Mesenchymal stem cell (in vitro differentiated cells and primary cell): Measurements from ENCODE around the gene AKT2.

Source experiments
- DNase-seq: peaks from one replicate; pipeline ENCODE4 v3.0.0-alpha.2; 2013
- H2AFZ ChIP-seq: one replicate; pipeline ENCODE4 v1.6.1; 2013; ENCODE audit warnings: low read depth, mild to moderate bottlenecking, control low read depth, inconsistent platforms, low read length, moderate library complexity
- H2AK5ac ChIP-seq: 2 replicates; pipeline ENCODE4 v1.6.1; 2013; ENCODE audit warnings: low read length, moderate library complexity, mild to moderate bottlenecking, inconsistent platforms; ENCODE audit not compliant: severe bottlenecking
- H2BK120ac ChIP-seq: one replicate; pipeline ENCODE4 v1.6.1; 2013; ENCODE audit warnings: low read depth, mild to moderate bottlenecking, inconsistent platforms, low read length, moderate library complexity
- H2BK12ac ChIP-seq, 2 experiments: one replicate each; pipeline ENCODE4 v1.6.1; 2013; ENCODE audit warnings: inconsistent platforms in 2 of 2, low read length in 2 of 2, mild to moderate bottlenecking in 2 of 2, moderate library complexity in 2 of 2, control low read depth in 1 of 2
- H2BK15ac ChIP-seq: one replicate; pipeline ENCODE4 v1.6.1; 2013; ENCODE audit warnings: mild to moderate bottlenecking, low read depth, inconsistent platforms; ENCODE audit not compliant: poor library complexity, severe bottlenecking
- H2BK5ac ChIP-seq: 2 replicates; pipeline ENCODE4 v1.6.1; 2013; ENCODE audit warnings: low read depth, mild to moderate bottlenecking, low read length, control low read depth, inconsistent platforms; ENCODE audit not compliant: poor library complexity, severe bottlenecking
- H3K14ac ChIP-seq, 2 experiments: one replicate each; pipeline ENCODE4 v1.6.1; 2013; ENCODE audit warnings: inconsistent platforms in 2 of 2, low read length in 2 of 2, control low read depth in 1 of 2, mild to moderate bottlenecking in 1 of 2, moderate library complexity in 1 of 2
- H3K18ac ChIP-seq, 2 experiments: one replicate each; pipeline ENCODE4 v1.6.1; 2013; ENCODE audit warnings: inconsistent platforms in 2 of 2, low read length in 2 of 2, control low read depth in 1 of 2, low read depth in 1 of 2, mild to moderate bottlenecking in 1 of 2
- H3K23ac ChIP-seq, 2 experiments: one replicate each; pipeline ENCODE4 v1.6.1; 2013; ENCODE audit warnings: inconsistent platforms in 2 of 2, low read length in 2 of 2, mild to moderate bottlenecking in 2 of 2, moderate library complexity in 2 of 2, control low read depth in 1 of 2
- H3K27ac ChIP-seq: 2 replicates; pipeline ENCODE4 v1.5.1; 2013; ENCODE audit warnings: mild to moderate bottlenecking, moderate library complexity, low read length, control low read depth, inconsistent platforms; ENCODE audit not compliant: poor library complexity, severe bottlenecking
- H3K27me3 ChIP-seq, 2 experiments: 2 replicates each; pipeline versions ENCODE4 v1.6.1 to v1.7.0; 2013; ENCODE audit warnings: low read length in 2 of 2, mild to moderate bottlenecking in 2 of 2, moderate library complexity in 2 of 2, control low read depth in 1 of 2, inconsistent platforms in 1 of 2; ENCODE audit not compliant: control insufficient read depth in 1 of 2, insufficient read depth in 1 of 2
- H3K36me3 ChIP-seq, 2 experiments: 2 replicates each; pipeline versions ENCODE4 v1.6.1 to v1.7.0; 2013; ENCODE audit warnings: low read length in 2 of 2, control low read depth in 1 of 2, inconsistent platforms in 1 of 2, low read depth in 1 of 2, mild to moderate bottlenecking in 1 of 2; ENCODE audit not compliant: insufficient read depth in 2 of 2, control insufficient read depth in 1 of 2
- H3K4ac ChIP-seq, 2 experiments: one replicate each; pipeline ENCODE4 v1.6.1; 2013; ENCODE audit warnings: inconsistent platforms in 2 of 2, low read length in 2 of 2, mild to moderate bottlenecking in 2 of 2, moderate library complexity in 2 of 2, control low read depth in 1 of 2, low read depth in 1 of 2
- H3K4me1 ChIP-seq: 2 replicates; pipeline ENCODE4 v1.6.1; 2013; ENCODE audit warnings: low read depth, low read length, control low read depth; ENCODE audit not compliant: control insufficient read depth, insufficient read depth
- H3K4me2 ChIP-seq: 2 replicates; pipeline ENCODE4 v1.6.1; 2013; ENCODE audit warnings: low read length, mild to moderate bottlenecking, inconsistent platforms; ENCODE audit not compliant: poor library complexity, severe bottlenecking
- H3K4me3 ChIP-seq, 2 experiments: 2 replicates each; pipeline versions ENCODE4 v1.5.1 to v1.7.0; 2013; ENCODE audit warnings: low read length in 2 of 2, mild to moderate bottlenecking in 2 of 2, control low read depth in 1 of 2, low read depth in 1 of 2; ENCODE audit not compliant: insufficient read depth in 1 of 2
- H3K79me1 ChIP-seq: replicated peaks from 2 replicates; pipeline ENCODE4 v1.6.1; 2013; ENCODE audit warnings: mild to moderate bottlenecking, control low read depth, low read length, inconsistent platforms; ENCODE audit not compliant: poor library complexity, severe bottlenecking
- H3K9ac ChIP-seq: 2 replicates; pipeline ENCODE4 v1.7.0; 2013; ENCODE audit warnings: mild to moderate bottlenecking, low read length, moderate library complexity
- H3K9me3 ChIP-seq: 2 replicates; pipeline ENCODE4 v1.7.0; 2013; ENCODE audit warnings: mild to moderate bottlenecking, low read length; ENCODE audit not compliant: control insufficient read depth
- H4K8ac ChIP-seq: one replicate; pipeline ENCODE4 v1.6.1; 2013; ENCODE audit warnings: inconsistent platforms, mild to moderate bottlenecking, low read length, moderate library complexity
- H4K91ac ChIP-seq: one replicate; pipeline ENCODE4 v1.6.1; 2013; ENCODE audit warnings: mild to moderate bottlenecking, low read length, inconsistent platforms
- WGBS: methylation state at CpG from one replicate; pipeline ENCODE4 v1.1.7; 2013; ENCODE audit warnings: mixed read lengths; 5-methylcytosine and 5-hydroxymethylcytosine counted together

Gene AKT2

GRCh38 chr19:40210889-40211288, 74.3 kb downstream of the AKT2 start:
- H3K18ac ChIP-seq = no peak overlapping the region
- H3K4ac ChIP-seq = no peak overlapping the region
- no peak for DNase-seq
- no peak overlapping the region for H2BK12ac ChIP-seq
- H2AK5ac ChIP-seq = no peak overlapping the region
- no peaks in the 10 kb centered on the region for H3K9me3 ChIP-seq
- H2AFZ ChIP-seq = no peak overlapping the region
- H2BK5ac ChIP-seq = no peak overlapping the region
- no peak overlapping the region for H2BK15ac ChIP-seq
- H3K14ac ChIP-seq = no peak overlapping the region
- no peak overlapping the region for H3K9ac ChIP-seq
- H3K36me3 ChIP-seq = peaks cover 50 to 56% of the 10 kb centered on the region in 2 experiments
- no peak overlapping the region for H3K4me2 ChIP-seq
- H3K27ac ChIP-seq = no peak overlapping the region
- H3K79me1 ChIP-seq = no peaks in the 10 kb centered on the region
- H4K91ac ChIP-seq = no peak overlapping the region
- 84% methylated on average over 5 of the region's 5 CpGs for WGBS
- no peak overlapping the region for H3K4me3 ChIP-seq
- H2BK120ac ChIP-seq = no peak overlapping the region
- no peak overlapping the region for H3K23ac ChIP-seq
- peaks cover 2% of the 10 kb centered on the region in 2 experiments for H3K27me3 ChIP-seq
- no peaks in the 10 kb centered on the region for H3K4me1 ChIP-seq
- H4K8ac ChIP-seq = no peak overlapping the region

DNA sequence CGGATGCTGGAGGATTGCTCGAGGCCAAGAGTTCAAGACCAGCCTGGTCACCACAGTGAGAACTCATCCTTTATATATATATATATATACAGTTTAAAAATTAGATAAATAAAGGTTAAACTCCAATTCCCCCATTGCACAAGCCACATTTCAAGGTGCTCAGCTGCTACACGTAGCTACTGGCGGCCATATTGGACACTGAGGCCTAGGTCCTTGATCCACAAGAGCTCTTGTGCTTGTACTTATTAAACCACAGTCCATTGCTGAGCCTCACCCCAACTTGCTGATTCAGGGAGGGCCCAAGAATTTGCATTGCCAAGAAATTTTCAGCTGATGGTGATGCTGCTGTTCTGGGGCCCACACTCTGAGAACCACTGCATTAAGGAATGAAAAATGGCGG, 76.5 kb downstream of the AKT2 start:
- no peak overlapping the region for H2BK15ac ChIP-seq
- H3K27ac ChIP-seq = no peak overlapping the region
- no peak overlapping the region for H3K4ac ChIP-seq
- no peak for DNase-seq
- no peak overlapping the region for H3K14ac ChIP-seq
- H3K4me1 ChIP-seq = no peaks in the 10 kb centered on the region
- no peaks in the 10 kb centered on the region for H3K79me1 ChIP-seq
- no peak overlapping the region for H2BK5ac ChIP-seq
- H3K18ac ChIP-seq = peak overlapping the region in 1 of 2 experiments; percentile 87
- H4K91ac ChIP-seq = no peak overlapping the region
- H3K27me3 ChIP-seq = no peaks in the 10 kb centered on the region
- H3K4me2 ChIP-seq = no peak overlapping the region
- no peak overlapping the region for H2AK5ac ChIP-seq
- peak overlapping the region; percentile 72 for H4K8ac ChIP-seq
- no peak overlapping the region for H3K23ac ChIP-seq
- no peak overlapping the region for H3K9ac ChIP-seq
- WGBS = 96% methylated on average over 3 of the region's 5 CpGs
- no peaks in the 10 kb centered on the region for H3K9me3 ChIP-seq
- H2AFZ ChIP-seq = no peak overlapping the region
- H3K4me3 ChIP-seq = no peak overlapping the region
- H3K36me3 ChIP-seq = peaks cover 61% of the 10 kb centered on the region in 2 experiments
- no peak overlapping the region for H2BK120ac ChIP-seq
- peak overlapping the region in 1 of 2 experiments; percentile 19 for H2BK12ac ChIP-seq

- H3K4ac ChIP-seq = no peak overlapping the region
- H2BK15ac ChIP-seq = peak overlapping the region; percentile 23
- H3K23ac ChIP-seq = no peak overlapping the region
- no peaks in the 10 kb centered on the region for H3K79me1 ChIP-seq
- H3K4me2 ChIP-seq = no peak overlapping the region
- no peak overlapping the region for H2BK12ac ChIP-seq
- H2AK5ac ChIP-seq = no peak overlapping the region
- no peak overlapping the region for H4K8ac ChIP-seq
- H3K9ac ChIP-seq = no peak overlapping the region
- H3K36me3 ChIP-seq = peaks cover 48 to 58% of the 10 kb centered on the region in 2 experiments
- H3K9me3 ChIP-seq = no peaks in the 10 kb centered on the region
- no peak overlapping the region for H3K4me3 ChIP-seq
- H4K91ac ChIP-seq = peak overlapping the region; percentile 48
- no peak overlapping the region for H3K27ac ChIP-seq
- H3K27me3 ChIP-seq = no peaks in the 10 kb centered on the region
- no peak overlapping the region for H3K14ac ChIP-seq
- H2AFZ ChIP-seq = no peak overlapping the region
- H2BK5ac ChIP-seq = no peak overlapping the region
- no peak overlapping the region for H2BK120ac ChIP-seq
- H3K4me1 ChIP-seq = no peaks in the 10 kb centered on the region
- WGBS = 94% methylated on average over 21 of the region's 21 CpGs
- H3K18ac ChIP-seq = no peak overlapping the region
- no peak for DNase-seq
Measured at GRCh38 chr19:40205760-40206159, 79.4 kb downstream of the AKT2 start.

DNA sequence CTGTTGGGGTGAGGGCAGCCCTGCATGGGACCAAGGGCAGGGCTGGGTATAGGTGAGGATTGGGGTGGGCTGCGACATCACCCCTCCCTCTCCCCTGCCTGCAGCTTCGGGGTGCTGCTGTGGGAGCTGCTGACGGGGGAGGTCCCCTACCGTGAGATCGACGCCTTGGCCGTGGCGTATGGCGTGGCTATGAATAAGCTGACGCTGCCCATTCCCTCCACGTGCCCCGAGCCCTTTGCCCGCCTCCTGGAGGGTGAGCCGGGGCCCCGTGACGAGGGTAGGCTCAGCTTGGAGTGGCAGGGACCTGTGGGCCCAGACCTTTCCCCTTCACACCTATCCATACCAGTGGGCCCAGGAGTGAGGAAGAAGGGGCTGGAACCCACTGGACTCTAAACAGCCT, 80.8 kb downstream of the AKT2 start:
- DNase-seq = no peak
- Histone ChIP-seq H3K36me3 (peaks cover 39 to 49% of the 10 kb centered on the region in 2 experiments), H3K4ac (no peak overlapping the region), H2AFZ (no peak overlapping the region), H2BK12ac (no peak overlapping the region), H4K91ac (no peak overlapping the region), H2BK5ac (no peak overlapping the region), H3K4me3 (no peak overlapping the region), H3K4me2 (no peak overlapping the region), H2BK120ac (no peak overlapping the region), H3K23ac (no peak overlapping the region), H3K18ac (no peak overlapping the region), H3K79me1 (no peaks in the 10 kb centered on the region), H3K9ac (no peak overlapping the region), H2AK5ac (no peak overlapping the region), H3K27me3 (no peaks in the 10 kb centered on the region), H4K8ac (no peak overlapping the region), H3K14ac (no peak overlapping the region), H3K9me3 (no peaks in the 10 kb centered on the region), H3K27ac (no peak overlapping the region), H2BK15ac (no peak overlapping the region), H3K4me1 (no peaks in the 10 kb centered on the region)
- WGBS = 89% methylated on average over 15 of the region's 16 CpGs
